OCI-LY1 (cell line): Measurements from ENCODE around the gene SLC39A5.
A peak's percentile ranks its signal among the peaks of the same experiment; 100 is the strongest.

Source experiments
- H2AFZ ChIP-seq: fragments of 200-600 bp; sonication (generic), shearing (Covaris generic); 2 replicates; pipeline ENCODE4 v1.6.0; 2014; ENCODE audit warnings: antibody characterized with exemption, mild to moderate bottlenecking, low read length
- H3F3A ChIP-seq: fragments of 200-600 bp; sonication (generic), shearing (Covaris generic); 2 replicates; pipeline ENCODE4 v1.6.0; 2014; ENCODE audit warnings: mild to moderate bottlenecking, antibody characterized with exemption, low read length, moderate library complexity; ENCODE audit not compliant: insufficient read depth
- H3K27ac ChIP-seq: fragments of 200-600 bp; sonication (generic); 2 replicates; pipeline ENCODE4 v1.5.1; 2014; ENCODE audit warnings: low read length, mixed run types, mild to moderate bottlenecking, low read depth; ENCODE audit not compliant: poor library complexity, severe bottlenecking
- H3K27me3 ChIP-seq: fragments of 200-600 bp; sonication (generic); 2 replicates; pipeline ENCODE4 v1.6.0; 2014; ENCODE audit warnings: antibody characterized with exemption, mild to moderate bottlenecking, low read length, moderate library complexity; ENCODE audit not compliant: insufficient read depth
- H3K36me3 ChIP-seq: fragments of 200-600 bp; sonication (generic); 2 replicates; pipeline ENCODE4 v1.6.1; 2014; ENCODE audit warnings: mild to moderate bottlenecking, antibody characterized with exemption, low read length, moderate library complexity, mixed read lengths; ENCODE audit not compliant: insufficient read depth
- H3K4me1 ChIP-seq: fragments of 200-600 bp; sonication (generic); 2 replicates; pipeline ENCODE4 v1.5.1; 2014; ENCODE audit warnings: mild to moderate bottlenecking, low read length, moderate library complexity; ENCODE audit not compliant: insufficient read depth, severe bottlenecking
- H3K4me2 ChIP-seq: fragments of 200-600 bp; sonication (generic), shearing (Covaris generic); 2 replicates; pipeline ENCODE4 v1.6.1; 2014; ENCODE audit warnings: low read length
- H3K4me3 ChIP-seq: fragments of 200-600 bp; sonication (generic); 2 replicates; pipeline ENCODE4 v1.5.1; 2014; ENCODE audit warnings: low read length, low read depth, mild to moderate bottlenecking, mixed read lengths; ENCODE audit not compliant: poor library complexity, severe bottlenecking
- H3K79me2 ChIP-seq: fragments of 200-600 bp; shearing (Covaris generic); 2 replicates; pipeline ENCODE4 v1.6.1; 2016; ENCODE audit warnings: mixed run types, low read length, mixed read lengths; ENCODE audit not compliant: insufficient read depth
- H3K9ac ChIP-seq: fragments of 200-600 bp; sonication (generic), shearing (Covaris generic); 2 replicates; pipeline ENCODE4 v1.6.1; 2014; ENCODE audit warnings: mild to moderate bottlenecking, low read length, mixed read lengths
- H3K9me2 ChIP-seq: fragments of 200-600 bp; sonication (generic), shearing (Covaris generic); 2 replicates; pipeline ENCODE4 v1.6.1; 2014; ENCODE audit warnings: low read depth, mild to moderate bottlenecking, low read length, mixed read lengths
- H3K9me3 ChIP-seq: fragments of 200-600 bp; shearing (Covaris generic); 2 replicates; pipeline ENCODE4 v1.6.1; 2014; ENCODE audit warnings: low read length, mixed read lengths
- H4K20me1 ChIP-seq: fragments of 200-600 bp; sonication (generic), shearing (Covaris generic); 2 replicates; pipeline ENCODE4 v1.6.0; 2016; ENCODE audit warnings: mild to moderate bottlenecking, low read length; ENCODE audit not compliant: insufficient read depth
- CTCF ChIP-seq: fragments of 200-600 bp; sonication (generic), shearing (Covaris generic); IDR thresholded peaks from 2 replicates; pipeline ENCODE4 v1.5.1; 2017; ENCODE audit warnings: mild to moderate bottlenecking, antibody characterized with exemption, low read length, moderate library complexity, mixed read lengths
- EZH2 ChIP-seq: fragments of 200-600 bp; sonication (generic), shearing (Covaris generic); IDR thresholded peaks from 2 replicates; pipeline ENCODE4 v1.8.0; 2017; ENCODE audit warnings: borderline replicate concordance, mixed run types, mild to moderate bottlenecking, antibody characterized with exemption, low read length, moderate library complexity, mixed read lengths

SLC39A5 gene

GRCh38 chr12:56224954-56225353, 4.9 kb upstream of the SLC39A5 start:
- Histone ChIP-seq H2AFZ (no peak overlapping the region), H3F3A (no peaks in the 10 kb centered on the region), H3K4me1 (peaks cover 42% of the 10 kb centered on the region), H3K9me2 (no peaks in the 10 kb centered on the region), H3K9ac (peak overlapping the region; percentile 76), H3K27me3 (no peaks in the 10 kb centered on the region), H3K36me3 (no peaks in the 10 kb centered on the region), H3K27ac (peak overlapping the region; percentile 64), H3K4me2 (peak overlapping the region; percentile 95), H3K9me3 (no peaks in the 10 kb centered on the region), H3K79me2 (0 out of 2 replicates have a peak, but pooled peaks cover 5% of the 10 kb centered on the region), H4K20me1 (no peaks in the 10 kb centered on the region), H3K4me3 (peak overlapping the region; percentile 84)
- TF ChIP-seq EZH2: no peak
- TF ChIP-seq CTCF: no peak

GRCh38 chr12:56229082-56229481, 769 bp upstream of the SLC39A5 start:
- no peak overlapping the region for H3K4me3 ChIP-seq
- no peaks in the 10 kb centered on the region for H3K79me2 ChIP-seq
- no peaks in the 10 kb centered on the region for H3F3A ChIP-seq
- H3K36me3 ChIP-seq: no peaks in the 10 kb centered on the region
- no peak overlapping the region for H3K4me2 ChIP-seq
- no peak overlapping the region for H3K27ac ChIP-seq
- H4K20me1 ChIP-seq: no peaks in the 10 kb centered on the region
- TF ChIP-seq CTCF (no peak), EZH2 (no peak)
- no peaks in the 10 kb centered on the region for H3K9me2 ChIP-seq
- H3K27me3 ChIP-seq: no peaks in the 10 kb centered on the region
- peaks cover 12% of the 10 kb centered on the region for H3K4me1 ChIP-seq
- H3K9ac ChIP-seq: no peak overlapping the region
- H3K9me3 ChIP-seq: no peaks in the 10 kb centered on the region
- no peak overlapping the region for H2AFZ ChIP-seq

GRCh38 chr12:56230432-56231183, 757 bp downstream of the SLC39A5 start:
- no peak overlapping the region for H2AFZ ChIP-seq

More at GRCh38 chr12:56230432-56231183, 757 bp downstream of the SLC39A5 start:
- Histone ChIP-seq H3K27ac (no peak overlapping the region), H3K9me3 (no peaks in the 10 kb centered on the region), H3F3A (no peaks in the 10 kb centered on the region), H3K79me2 (no peaks in the 10 kb centered on the region), H4K20me1 (no peaks in the 10 kb centered on the region), H3K4me2 (no peak overlapping the region), H3K4me1 (no peaks in the 10 kb centered on the region), H3K9ac (no peak overlapping the region), H3K27me3 (no peaks in the 10 kb centered on the region), H3K4me3 (no peak overlapping the region), H3K36me3 (no peaks in the 10 kb centered on the region), H3K9me2 (no peaks in the 10 kb centered on the region)
- TF ChIP-seq EZH2 (no peak), CTCF (no peak)
